ENCODE data around the gene LMOD3. TPM values are rescaled to one million over a fixed set of nuclear protein-coding genes. Genes with fewer than 3 reads are reported as not detected.

Gene LMOD3
- 0.63 TPM for total RNA-seq

DNA sequence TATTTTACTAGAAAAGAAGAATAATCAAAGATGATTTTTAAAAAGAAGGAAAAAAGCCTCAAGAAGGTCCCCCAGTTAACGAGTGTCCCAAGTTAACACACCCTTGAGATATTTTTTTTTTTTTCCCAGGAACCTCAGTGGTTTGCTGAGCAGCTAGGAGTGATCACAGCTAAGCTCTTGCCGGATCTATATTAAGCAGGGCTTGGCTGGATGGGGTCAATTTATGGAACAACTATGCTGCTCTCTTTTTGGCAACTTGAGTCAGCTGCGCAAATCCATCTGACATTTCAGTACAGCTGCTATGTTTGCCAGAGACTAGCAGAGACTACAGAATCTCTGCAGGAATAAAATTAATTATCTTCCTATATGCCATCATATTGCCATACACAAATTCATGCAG lies at the start of gene LMOD3:
Gene LMOD3 (minus strand): TSS at position 193 of the 400 bp plus-strand sequence. CDS start 209 bp downstream, outside the sequence.
- DNase-seq (ENCODE audit: low spot score) = no peak

DNA sequence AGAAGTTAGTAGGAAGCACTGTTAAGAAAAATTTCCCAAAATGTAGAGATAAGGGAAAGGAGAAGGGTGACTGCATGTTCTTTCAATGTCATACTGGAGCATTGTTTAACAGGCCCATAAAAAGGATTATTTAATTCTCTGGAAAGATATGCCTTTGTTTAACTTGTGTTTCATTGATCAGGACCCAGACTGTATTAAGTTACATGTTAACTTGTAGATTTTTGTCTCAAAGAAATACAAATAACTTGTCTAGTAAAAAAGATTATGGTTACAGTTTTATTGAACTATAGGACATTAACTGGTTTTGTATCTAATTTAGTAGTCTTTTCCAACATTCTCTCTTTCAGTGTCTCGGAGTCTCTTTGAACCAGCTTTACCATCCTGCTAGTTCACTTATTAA lies 49.7 kb upstream of the LMOD3 start:
- no peak for DNase-seq (ENCODE audit: low spot score)

- no peak for DNase-seq (ENCODE audit: low spot score)
Measured at GRCh38 chr3:69166446-69166845, 44.1 kb upstream of the LMOD3 start.

- DNase-seq (ENCODE audit: low spot score) = no peak
Measured at GRCh38 chr3:69165744-69166143, 43.3 kb upstream of the LMOD3 start.

DNA sequence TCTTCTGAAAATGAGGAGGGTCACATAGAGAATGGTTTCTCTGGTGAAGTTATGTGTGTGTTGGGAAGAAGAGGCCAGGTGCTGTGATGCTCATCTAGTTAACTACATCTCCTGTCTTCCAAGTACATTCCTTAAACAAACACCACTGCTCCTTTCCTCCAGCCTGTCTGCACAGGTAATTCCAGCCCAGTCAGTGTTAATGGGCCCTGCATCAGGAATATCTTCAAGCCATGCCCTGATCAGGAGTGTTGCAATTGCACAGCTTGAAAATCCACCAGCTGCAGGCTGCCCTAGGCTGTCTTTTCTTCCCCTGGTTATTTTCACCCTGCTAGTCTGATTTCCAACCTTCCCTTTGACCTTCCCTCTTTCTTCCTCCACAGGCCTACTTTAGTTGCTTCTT lies 41.9 kb upstream of the LMOD3 start:
- no peak for DNase-seq (ENCODE audit: low spot score)

GRCh38 chr3:69162308-69162980 lies 40.0 kb upstream of the LMOD3 start:
- DNase-seq (ENCODE audit: low spot score) = no peak

DNA sequence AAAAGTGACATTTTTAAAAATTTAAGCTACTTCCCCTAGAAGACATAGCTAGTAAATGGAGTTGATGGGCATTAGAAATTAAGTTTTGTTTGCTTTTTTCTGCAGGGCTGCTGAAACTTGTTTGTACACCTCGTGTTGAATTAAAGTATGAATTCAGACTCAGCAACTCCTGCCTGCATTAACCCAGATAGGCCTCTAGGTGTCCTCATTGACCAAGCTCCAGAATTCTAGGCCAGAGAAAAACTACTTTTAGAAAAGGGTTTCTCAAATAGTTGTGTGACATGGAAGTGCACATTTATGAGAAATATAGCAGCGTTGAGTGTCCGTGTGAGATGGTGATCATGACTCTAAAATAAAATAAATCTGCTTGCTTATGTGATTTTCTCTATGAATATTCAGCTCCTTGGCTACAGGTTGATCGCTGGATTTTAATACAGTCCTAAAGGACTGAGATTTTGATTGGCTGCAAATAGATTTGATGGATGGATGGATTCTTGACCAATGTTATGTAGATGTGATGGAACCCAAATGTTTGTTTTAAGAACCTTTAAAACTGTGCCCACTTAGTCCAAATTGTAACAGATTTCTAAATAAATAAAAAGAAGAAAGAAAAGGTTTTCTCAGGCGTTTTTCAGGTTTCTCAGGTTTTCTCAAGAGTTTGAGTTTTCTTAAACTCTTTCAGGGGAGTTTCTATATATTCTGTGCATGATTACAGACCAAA lies 39.4 kb upstream of the LMOD3 start:
- DNase-seq (ENCODE audit: low spot score) = peak; percentile 35

GRCh38 chr3:69160525-69160924 lies 38.1 kb upstream of the LMOD3 start:
- DNase-seq (ENCODE audit: low spot score) = no peak

DNA sequence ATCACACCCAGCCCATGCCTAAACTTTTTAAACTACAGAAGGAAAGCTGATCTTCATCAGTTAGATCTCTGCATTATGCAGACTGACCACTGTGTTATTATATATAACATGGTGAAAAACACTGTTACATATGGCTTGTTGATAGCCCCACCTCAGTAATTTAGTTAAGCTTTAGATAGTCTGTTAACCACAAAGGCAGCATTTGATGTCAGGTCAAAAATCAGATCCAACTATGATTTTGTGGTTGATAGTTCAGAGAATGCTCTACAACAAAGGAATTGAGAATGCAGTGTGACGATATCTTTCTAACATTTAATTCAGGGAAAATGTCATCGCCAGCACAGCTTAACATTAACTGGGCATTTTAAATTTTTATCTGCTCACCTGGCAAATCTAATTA lies 37.7 kb upstream of the LMOD3 start:
- DNase-seq (ENCODE audit: low spot score) = no peak

GRCh38 chr3:69149586-69149985 lies 27.2 kb upstream of the LMOD3 start:
- no peak for DNase-seq (ENCODE audit: low spot score)

- DNase-seq (ENCODE audit: low spot score) = no peak
Measured at GRCh38 chr3:69145688-69146087, 23.3 kb upstream of the LMOD3 start.

- no peak for DNase-seq (ENCODE audit: low spot score)
Measured at GRCh38 chr3:69144631-69145245, 22.3 kb upstream of the LMOD3 start.

DNA sequence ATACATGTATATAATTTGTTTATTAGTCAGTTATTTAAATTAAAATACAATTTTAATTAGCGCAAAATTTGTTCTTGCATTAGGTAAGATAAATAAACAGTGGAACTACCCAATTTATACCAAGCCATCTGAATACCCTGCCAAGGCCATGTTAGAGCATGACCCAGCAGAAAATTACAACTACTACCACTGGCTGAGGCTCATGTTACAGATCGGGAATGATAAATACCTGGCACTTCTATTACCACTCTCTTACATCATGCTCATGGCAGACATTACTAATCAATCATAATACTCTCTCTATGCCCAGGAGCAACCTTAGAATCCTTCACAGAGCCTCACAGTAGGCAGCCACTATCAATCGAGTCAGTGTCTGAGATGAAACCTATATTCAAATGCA lies 21.2 kb upstream of the LMOD3 start:
- DNase-seq (ENCODE audit: low spot score) = no peak

DNA sequence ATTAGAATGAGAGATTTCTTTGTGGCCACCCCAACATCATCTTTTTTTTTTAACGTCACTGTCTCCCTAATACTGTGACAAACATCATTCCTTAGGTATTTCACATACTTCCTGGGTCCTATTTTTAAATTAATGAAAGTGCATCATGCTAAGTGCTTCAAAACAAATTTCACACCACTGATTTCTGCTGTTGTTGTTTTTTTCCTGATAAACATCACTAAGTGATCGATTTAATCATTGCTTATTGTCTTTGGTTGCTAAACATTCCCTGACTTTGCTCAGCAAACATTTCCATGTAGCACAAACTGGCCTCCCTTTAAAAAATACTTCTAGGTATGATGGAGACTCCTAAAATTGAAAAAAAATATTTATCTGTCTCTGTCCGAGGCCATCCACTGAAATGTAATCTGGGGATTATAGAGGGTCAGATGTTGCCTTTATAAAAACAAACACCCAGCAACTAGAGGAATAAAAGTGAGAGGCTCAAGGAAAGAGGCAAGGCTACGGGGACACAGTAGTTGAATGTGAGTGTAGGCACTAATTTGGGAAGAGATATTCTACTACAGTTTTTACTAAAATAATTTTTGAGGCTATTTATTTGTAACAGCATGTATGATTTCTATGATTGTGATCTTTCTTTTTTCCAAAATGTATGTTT lies 20.5 kb upstream of the LMOD3 start:
- DNase-seq (ENCODE audit: low spot score) = no peak

GRCh38 chr3:69142090-69142489 lies 19.7 kb upstream of the LMOD3 start:
- DNase-seq (ENCODE audit: low spot score) = no peak

DNA sequence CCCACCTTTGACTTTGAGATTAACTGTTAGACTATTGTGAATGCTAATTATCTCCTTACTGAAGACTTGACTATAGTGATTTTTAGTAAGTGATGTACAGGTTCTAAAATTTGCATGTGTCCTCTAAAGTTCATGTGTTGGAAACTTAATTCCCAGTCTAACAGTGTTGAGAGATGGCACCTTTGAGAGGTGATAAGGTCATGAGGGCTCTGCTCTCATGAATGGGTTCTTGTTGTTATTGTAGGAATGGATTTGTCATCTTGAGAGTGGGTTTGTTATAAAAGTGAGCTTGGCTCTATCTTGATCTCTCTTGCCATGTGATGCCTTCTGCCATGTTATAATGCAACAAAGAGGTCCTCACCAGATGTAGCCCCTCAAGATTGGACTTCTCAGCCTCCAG lies 18.9 kb upstream of the LMOD3 start:
- DNase-seq (ENCODE audit: low spot score) = no peak

GRCh38 chr3:69137412-69137811 lies 15.0 kb upstream of the LMOD3 start:
- no peak for DNase-seq (ENCODE audit: low spot score)

DNA sequence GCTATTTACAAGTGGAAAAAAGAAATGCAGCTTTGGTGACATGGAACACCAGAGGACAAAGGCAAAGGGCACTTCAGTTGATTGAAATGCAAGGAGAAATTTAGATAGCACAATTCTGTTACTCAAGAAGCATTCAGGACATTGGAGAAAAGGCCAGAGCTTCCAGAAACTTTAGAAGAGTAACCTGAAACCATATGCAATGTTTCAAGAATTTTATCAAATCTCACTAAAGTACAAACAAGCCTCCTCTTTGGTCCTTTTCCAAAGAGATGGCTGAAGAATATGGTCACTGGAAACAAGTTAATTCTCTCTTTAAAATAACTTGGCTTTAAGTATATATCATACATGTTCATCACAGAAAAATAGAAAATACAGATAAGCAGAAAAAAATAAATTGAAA lies 14.6 kb upstream of the LMOD3 start:
- no peak for DNase-seq (ENCODE audit: low spot score)

DNA sequence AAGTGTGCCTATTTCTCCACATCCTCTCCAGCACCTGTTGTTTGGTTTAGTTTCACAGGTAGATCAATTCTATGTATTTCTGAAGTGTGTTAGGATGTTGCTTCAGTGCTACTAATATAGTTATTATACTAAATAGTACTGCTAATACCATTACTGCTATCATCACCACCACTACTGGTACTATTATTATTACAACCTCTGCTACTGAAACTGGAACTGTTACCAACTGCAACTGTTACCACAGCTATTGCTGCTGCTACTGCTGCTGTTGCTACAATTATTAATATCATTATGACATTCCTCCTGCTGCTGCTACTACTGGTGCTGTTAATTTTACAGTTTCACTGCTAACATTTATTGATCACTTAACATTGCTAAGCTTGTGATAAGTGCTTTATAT lies 8.3 kb upstream of the LMOD3 start:
- no peak for DNase-seq (ENCODE audit: low spot score)

DNA sequence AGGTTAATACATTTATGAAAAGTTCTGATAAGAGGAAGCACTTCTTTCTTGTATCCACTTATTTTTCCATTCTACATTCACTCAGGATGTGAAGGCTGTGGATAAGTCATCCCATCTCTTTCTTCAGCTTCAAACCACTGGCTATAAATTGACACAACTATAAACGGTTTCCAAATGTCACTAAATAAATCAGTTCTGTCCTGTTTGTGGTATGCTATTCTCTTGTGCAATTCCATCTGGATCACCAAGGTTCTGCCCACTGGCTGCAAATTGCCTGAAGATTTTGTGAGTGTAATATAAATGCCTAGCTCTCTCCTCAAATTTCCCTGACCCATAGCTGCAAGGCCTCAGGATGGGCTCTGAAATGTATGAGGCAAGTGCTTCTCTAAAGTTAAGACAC lies 7.1 kb upstream of the LMOD3 start:
- no peak for DNase-seq (ENCODE audit: low spot score)

DNA sequence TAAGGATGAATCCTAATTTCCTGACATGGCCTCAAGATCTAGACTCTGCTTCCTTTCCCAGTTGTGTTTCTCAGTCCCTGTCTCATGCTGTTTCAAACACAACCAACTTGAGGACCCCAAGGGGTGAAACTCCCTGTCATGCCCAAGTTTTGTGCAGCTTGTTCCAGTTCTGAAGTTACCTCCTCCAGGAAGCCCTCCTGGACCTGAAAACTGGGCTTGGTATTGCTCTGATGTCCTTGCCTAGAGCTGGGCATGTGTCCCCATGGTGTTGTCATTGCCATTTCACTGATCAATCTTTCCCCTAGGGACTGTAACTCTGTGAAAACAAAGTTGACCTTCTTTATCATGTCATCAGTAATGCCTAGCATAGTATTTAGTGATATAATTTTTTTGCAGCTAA lies 6.1 kb upstream of the LMOD3 start:
- no peak for DNase-seq (ENCODE audit: low spot score)

DNA sequence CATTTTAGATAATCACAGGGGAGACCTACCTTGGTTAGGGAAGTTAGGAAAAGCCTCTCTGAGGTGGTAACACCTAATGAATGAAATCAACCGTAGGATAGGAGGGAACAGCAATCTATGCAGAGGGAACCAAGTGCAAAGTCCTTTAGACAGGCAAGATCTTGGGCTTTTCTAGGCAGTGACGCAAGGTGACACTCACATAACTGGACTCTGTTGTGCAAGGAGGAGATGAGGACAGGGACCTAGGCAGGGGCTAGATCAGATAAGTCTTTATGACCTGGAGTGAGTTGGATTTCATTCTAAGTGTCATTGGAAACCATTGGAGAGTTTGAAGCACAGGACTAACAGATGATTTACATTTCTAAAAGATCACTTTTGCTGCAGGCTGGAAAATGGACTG lies 4.6 kb upstream of the LMOD3 start:
- no peak for DNase-seq (ENCODE audit: low spot score)

DNA sequence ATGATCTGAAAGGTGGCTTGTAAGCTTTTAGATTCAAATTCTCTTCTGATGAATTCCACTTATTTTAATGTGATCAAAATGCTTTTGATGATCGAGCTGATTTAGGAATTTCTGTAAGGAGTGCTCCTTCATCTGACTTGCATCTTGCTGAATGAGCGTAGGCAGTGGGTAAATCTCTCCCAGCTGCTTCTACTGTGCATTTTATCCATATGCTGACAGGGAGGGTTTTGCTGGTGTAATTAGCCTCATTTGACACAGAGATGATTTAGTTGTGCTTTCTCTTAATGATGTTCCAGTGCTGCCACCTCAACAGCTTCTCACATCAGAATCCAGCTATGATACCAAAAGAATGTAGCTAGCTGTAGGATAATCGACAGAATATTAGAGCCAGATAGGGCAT lies 3.8 kb upstream of the LMOD3 start:
- no peak for DNase-seq (ENCODE audit: low spot score)
